Lower leg skin (tissue), 4 donors: ENCODE results near the gene RSPRY1. TPM values are rescaled to one million over a fixed set of nuclear protein-coding genes. Genes with fewer than 3 reads are reported as not detected.

Experiments
- DNase-seq, 2 donors: peaks; one replicate each; pipeline ENCODE4 v3.0.0-alpha.2; 2019; ENCODE audit warnings: low spot score in 2 of 2
- H3K4me3 ChIP-seq: fragments of 200-600 bp; sonication (generic); 2 replicates; pipeline ENCODE4 v1.5.1; 2017; ENCODE audit warnings: mild to moderate bottlenecking, low read depth; ENCODE audit not compliant: poor library complexity, severe bottlenecking
- POLR2A ChIP-seq, 2 donors: fragments of 450-650 bp; IDR thresholded peaks; one replicate each; pipeline ENCODE4 v1.6.1; 2016 to 2017; ENCODE audit warnings: antibody characterized with exemption in 2 of 2, mild to moderate bottlenecking in 1 of 2, moderate library complexity in 1 of 2
- WGBS, 2 donors: methylation state at CpG; one replicate each; pipeline ENCODE4 v1.1.5; 2018; 5-methylcytosine and 5-hydroxymethylcytosine counted together
- intact Hi-C: fragments of 100-400 bp; cut with DNase I; formaldehyde crosslinking; loops from one replicate; pipeline ENCODE4 v1.15.0; 2023; ENCODE audit warnings: low total_unique reads
- total RNA-seq, 4 donors: library from RNA; depleted of rRNA; stranded (reverse); fragments of >200 nt; gene quantifications; one replicate each; pipeline ENCODE4 v1.1.0, GENCODE V29; 2016
- TF ChIP-seq, protein P1 (sequence below), 3 donors: fragments of 450-650 bp; IDR thresholded peaks; one replicate each; pipeline ENCODE4 v1.5.1; 2016; ENCODE audit warnings: antibody characterized with exemption in 3 of 3, mild to moderate bottlenecking in 3 of 3, moderate library complexity in 2 of 3

Gene RSPRY1
- total RNA-seq, 4 donors from 2014 or later, result 23.8 to 31.2 (median 26.8) TPM

DNA sequence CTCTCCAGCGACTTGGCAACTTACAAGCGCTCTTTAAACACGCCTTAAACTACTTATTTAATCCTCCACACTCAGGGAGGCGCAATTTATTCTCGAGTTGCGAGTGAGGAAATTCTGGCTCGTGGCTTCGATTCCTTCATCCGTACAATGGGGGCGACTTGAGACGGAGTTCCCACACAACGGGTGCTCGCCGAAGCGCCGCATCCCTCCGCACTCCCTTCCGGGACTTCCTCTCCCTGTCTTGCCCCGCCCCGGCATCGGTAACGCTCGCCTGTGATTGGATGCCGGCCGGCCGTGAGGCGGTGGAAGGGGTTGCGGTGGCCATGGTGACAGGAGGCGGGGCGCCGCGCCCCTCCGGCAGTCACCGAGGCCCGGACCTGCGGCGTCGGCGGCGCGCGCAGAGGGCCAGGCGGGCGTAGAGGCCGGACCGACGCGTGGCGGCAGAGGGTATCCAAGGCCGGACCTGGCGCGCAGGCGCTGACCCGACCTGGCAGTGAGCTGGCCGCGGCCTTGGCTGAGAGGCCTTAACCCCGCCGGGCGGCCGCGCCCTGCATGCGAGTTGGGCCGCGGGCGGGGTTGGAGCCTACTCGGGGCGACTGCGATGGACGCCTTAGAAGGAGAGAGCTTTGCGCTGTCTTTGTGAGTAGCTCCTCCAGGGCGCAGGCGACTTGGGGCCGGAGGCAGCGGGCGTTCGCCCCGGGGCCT lies 58.8 kb downstream of the RSPRY1 start, which contains the start of gene ARL2BP:
TSS of gene ARL2BP (plus strand) at position 493 of the 705 bp plus-strand sequence. CDS start at position 602, 109 bp downstream.
- 0 to 1% methylated on average over 37 to 71 of the region's 77 CpGs for WGBS, 2 donors
- intact Hi-C loops, result no loop called here
- DNase-seq, result peak; percentile 97 to 99
- TF ChIP-seq, protein P1, sequence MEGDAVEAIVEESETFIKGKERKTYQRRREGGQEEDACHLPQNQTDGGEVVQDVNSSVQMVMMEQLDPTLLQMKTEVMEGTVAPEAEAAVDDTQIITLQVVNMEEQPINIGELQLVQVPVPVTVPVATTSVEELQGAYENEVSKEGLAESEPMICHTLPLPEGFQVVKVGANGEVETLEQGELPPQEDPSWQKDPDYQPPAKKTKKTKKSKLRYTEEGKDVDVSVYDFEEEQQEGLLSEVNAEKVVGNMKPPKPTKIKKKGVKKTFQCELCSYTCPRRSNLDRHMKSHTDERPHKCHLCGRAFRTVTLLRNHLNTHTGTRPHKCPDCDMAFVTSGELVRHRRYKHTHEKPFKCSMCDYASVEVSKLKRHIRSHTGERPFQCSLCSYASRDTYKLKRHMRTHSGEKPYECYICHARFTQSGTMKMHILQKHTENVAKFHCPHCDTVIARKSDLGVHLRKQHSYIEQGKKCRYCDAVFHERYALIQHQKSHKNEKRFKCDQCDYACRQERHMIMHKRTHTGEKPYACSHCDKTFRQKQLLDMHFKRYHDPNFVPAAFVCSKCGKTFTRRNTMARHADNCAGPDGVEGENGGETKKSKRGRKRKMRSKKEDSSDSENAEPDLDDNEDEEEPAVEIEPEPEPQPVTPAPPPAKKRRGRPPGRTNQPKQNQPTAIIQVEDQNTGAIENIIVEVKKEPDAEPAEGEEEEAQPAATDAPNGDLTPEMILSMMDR (IDR thresholded peaks at IDR 0.05), result no peak
- TF ChIP-seq POLR2A (IDR thresholded peaks at IDR 0.05), result no peak
- peak within 1 kb of the TSS; percentile 85 for H3K4me3 ChIP-seq

DNA sequence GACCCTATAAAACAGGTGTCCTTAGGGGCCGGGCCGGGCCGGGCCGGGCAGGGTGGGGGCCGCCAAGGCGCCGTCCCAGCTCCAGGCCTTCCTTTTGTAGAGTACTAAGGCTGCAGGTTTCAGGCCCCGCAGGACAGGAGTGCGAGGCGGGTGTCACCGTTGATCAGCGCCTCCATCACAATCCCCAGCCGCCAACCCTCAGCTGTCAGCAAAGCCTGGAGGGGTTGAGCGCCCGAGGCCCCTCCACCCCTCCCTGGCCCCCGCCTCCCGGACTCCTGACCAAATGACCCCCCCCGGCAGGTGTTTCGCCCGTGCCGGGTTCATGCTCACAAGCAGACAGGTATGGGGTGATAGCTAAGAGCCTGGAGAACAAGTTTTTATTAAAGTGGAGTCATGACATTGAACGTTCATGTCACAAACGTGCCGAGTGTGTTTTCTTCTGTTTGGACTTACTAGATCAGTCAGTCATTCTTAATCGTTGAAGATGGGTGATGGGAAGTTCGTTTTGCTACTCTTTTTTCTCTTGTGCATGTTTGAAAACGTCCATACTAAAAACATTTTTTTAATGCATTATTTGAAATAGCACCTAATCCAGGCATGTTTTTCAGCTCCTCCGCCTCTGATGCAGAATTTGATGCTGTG lies 59.5 kb downstream of the RSPRY1 start:
- H3K4me3 ChIP-seq, result peak overlapping the region; percentile 85
- no peak for DNase-seq
- TF ChIP-seq POLR2A (IDR thresholded peaks at IDR 0.05), result no peak
- TF ChIP-seq, protein P1 (IDR thresholded peaks at IDR 0.05), result no peak
- intact Hi-C loops, result no loop called here
- WGBS, 2 donors, result 3 to 4% methylated on average over 21 to 26 of the region's 28 CpGs

DNA sequence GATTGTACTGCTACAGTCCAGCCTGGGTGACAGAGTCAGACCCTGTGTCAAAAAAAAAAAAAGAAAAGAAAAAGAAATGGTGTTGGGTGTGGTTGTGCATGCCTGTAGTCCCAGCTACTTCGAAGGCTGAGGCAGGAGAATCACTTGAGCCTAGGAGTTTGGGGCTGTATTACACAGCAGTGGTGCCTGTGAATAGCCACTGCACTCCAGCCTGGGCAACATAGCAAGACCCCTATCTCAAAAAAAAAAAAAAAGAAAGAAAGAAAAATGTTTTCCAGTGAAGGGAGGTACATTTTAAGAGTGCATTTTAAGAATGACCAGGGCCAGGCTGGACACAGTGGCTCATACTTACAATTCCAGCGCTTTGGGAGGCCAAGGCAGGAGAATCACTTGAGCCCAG lies 65.2 kb downstream of the RSPRY1 start:
- intact Hi-C loops, result no loop called here
- 93 to 96% methylated on average over 2 of the region's 2 CpGs for WGBS, 2 donors
- TF ChIP-seq, protein P1 (IDR thresholded peaks at IDR 0.05), result no peak
- TF ChIP-seq POLR2A (IDR thresholded peaks at IDR 0.05), result no peak
- H3K4me3 ChIP-seq, result no peak overlapping the region
- DNase-seq, result no peak

DNA sequence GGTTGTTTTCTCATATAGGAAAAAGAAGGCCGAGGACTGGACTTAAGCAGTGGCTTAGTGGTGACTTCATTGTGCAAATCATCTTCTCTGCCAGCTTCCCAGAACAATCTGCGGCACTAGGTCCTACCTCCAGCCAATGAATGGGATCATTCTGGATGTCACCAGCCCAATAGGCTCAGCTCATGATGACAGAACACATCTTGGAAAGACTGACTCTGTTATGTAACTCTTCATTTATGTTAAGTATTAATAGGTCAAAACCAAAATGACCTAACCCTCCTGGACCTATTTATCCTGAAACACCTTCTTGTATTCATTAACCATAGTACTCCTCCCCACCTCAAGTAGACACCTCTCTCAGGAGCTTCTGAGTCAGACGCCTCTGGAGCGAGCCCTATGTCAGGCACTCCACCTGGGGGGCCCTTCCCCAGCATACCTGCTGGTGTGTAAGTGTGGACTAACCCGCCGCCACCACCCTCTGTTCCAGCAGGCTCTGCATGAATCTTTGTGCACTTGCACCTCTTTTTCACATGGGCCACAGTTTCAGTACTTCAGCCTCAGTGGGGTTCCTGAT lies 66.1 kb downstream of the RSPRY1 start:
- 90 to 91% methylated on average over 6 of the region's 6 CpGs for WGBS, 2 donors
- TF ChIP-seq, protein P1 (IDR thresholded peaks at IDR 0.05), result no peak
- TF ChIP-seq POLR2A (IDR thresholded peaks at IDR 0.05), result no peak
- intact Hi-C loops, result no loop called here
- no peak overlapping the region for H3K4me3 ChIP-seq
- no peak for DNase-seq

DNA sequence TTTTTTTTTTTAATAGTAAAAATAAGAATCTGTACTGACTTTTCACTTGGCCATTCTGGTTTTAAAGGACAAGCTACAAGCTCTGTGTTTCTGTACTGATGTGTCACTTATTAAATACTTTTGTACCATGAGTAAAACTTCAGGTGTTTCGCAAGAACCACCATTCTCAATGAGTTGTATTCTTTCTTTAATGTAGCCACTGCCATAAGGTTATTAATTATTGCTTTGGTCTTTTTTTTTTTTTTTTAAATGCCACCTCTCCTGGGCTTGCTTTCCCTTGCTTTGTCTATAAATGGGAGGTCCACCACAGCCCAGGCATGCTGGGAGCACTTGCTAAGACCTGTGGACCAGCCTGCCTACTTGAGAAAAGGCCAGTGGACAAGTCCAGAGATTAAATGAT lies 67.3 kb downstream of the RSPRY1 start:
- 100% methylated on average over 1 of the region's 1 CpG for WGBS, 2 donors
- intact Hi-C loops, result no loop called here
- DNase-seq, result no peak
- TF ChIP-seq POLR2A (IDR thresholded peaks at IDR 0.05), result no peak
- TF ChIP-seq, protein P1 (IDR thresholded peaks at IDR 0.05), result no peak
- H3K4me3 ChIP-seq, result no peak overlapping the region
